GM12892 (cell line): ENCODE results near the gene GRHL1.

Experiments
- POLR2A ChIP-seq: IDR thresholded peaks from 2 replicates; pipeline ENCODE4 v1.6.1; 2011; ENCODE audit warnings: low read depth, low read length, control low read depth
- POLR2AphosphoS5 ChIP-seq: IDR thresholded peaks from 2 replicates; pipeline ENCODE4 v1.6.1; 2011; ENCODE audit warnings: low read depth, low read length, control low read depth
- TAF1 ChIP-seq: IDR thresholded peaks from 2 replicates; pipeline ENCODE4 v1.6.1; 2011; ENCODE audit warnings: low read depth, mild to moderate bottlenecking, control low read depth, low read length, borderline replicate concordance

DNA sequence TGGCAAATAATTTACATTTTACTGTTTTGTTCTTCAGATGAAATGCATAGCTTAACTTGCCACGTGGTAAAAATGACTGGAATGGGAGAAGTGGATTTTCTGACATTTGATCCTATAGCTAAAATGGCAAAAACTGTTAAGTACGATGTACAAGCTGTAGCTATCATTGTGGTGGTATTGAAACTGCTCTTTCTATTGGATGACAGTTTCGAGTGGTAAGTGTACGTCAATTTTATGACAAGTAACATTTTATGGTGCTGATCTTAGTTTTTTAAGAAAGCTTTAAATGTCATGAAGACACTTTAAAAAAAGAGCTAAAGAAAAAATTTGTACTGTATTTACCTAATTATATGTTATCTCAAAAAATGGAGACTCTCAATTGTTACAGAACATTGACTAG is 40.8 kb upstream of the GRHL1 start:
- no peak for TF ChIP-seq POLR2A
- no peak for TF ChIP-seq POLR2AphosphoS5
- TF ChIP-seq TAF1 = no peak
